B cell (primary cell): ENCODE results near the gene TANC1. TPM values are rescaled to one million over a fixed set of nuclear protein-coding genes. Genes with fewer than 3 reads are reported as not detected.

Source experiments
- ATAC-seq: fragments of 200-7000 bp; cut with Tn5 transposase; one replicate; pipeline ENCODE4 v1.10.0; 2021; ENCODE audit warnings: low read depth, mild to moderate bottlenecking, moderate number of reproducible peaks, moderate library complexity
- CTCF ChIA-PET: fragments of 350-600 bp; sonication (Branson Sonifier 250); formaldehyde crosslinking; loops from one replicate; lab custom pipeline; 2021; ENCODE audit warnings: antibody characterized with exemption, inconsistent platforms; lab: Charles Lee
- POLR2A ChIA-PET: fragments of 350-600 bp; sonication (Branson Sonifier 250); formaldehyde crosslinking; loops from one replicate; lab custom pipeline; 2021; ENCODE audit warnings: antibody characterized with exemption; lab: Charles Lee
- DNase-seq: peaks from one replicate; pipeline ENCODE4 v3.0.0; 2013
- H2AFZ ChIP-seq: 2 replicates; pipeline ENCODE4 v1.6.1; 2012; ENCODE audit warnings: mild to moderate bottlenecking, low read depth, low read length; ENCODE audit not compliant: insufficient read depth, poor library complexity, severe bottlenecking
- H3K27ac ChIP-seq, 2 donors: 1 replicate in 1 of 2; 2 replicates in 1 of 2; pipeline ENCODE4 v1.5.1; 2012 to 2013; ENCODE audit warnings: low read length in 2 of 2, mild to moderate bottlenecking in 2 of 2, moderate library complexity in 1 of 2
- H3K27me3 ChIP-seq, 4 experiments: fragments of 200-600 bp in 1 of 4; sonication (generic) in 1 of 4; replicated peaks in 1 of 4; 1 replicate in 2 of 4; 2 replicates in 2 of 4; pipeline versions ENCODE4 v1.6.1 to v1.7.0; 2013 to 2016; ENCODE audit warnings: low read length in 3 of 4, mild to moderate bottlenecking in 2 of 4, mixed read lengths in 1 of 4, moderate library complexity in 1 of 4; ENCODE audit not compliant: insufficient read depth in 4 of 4, control insufficient read depth in 3 of 4; ENCODE audit errors: control extremely low read depth in 1 of 4
- H3K36me3 ChIP-seq, 2 experiments: replicated peaks in 1 of 2; 1 replicate in 1 of 2; 2 replicates in 1 of 2; pipeline versions ENCODE4 v1.6.1 to v1.7.1; 2013; ENCODE audit warnings: low read length in 1 of 2; ENCODE audit not compliant: insufficient read depth in 2 of 2, control insufficient read depth in 1 of 2; ENCODE audit errors: control extremely low read depth in 1 of 2, extremely low read depth in 1 of 2
- H3K4me1 ChIP-seq, 2 donors: fragments of 200-600 bp in 1 of 2; sonication (generic) in 1 of 2; 1 replicate in 1 of 2; 2 replicates in 1 of 2; pipeline versions ENCODE4 v1.5.1 to v1.6.1; 2013 to 2017; ENCODE audit warnings: low read length in 2 of 2; ENCODE audit not compliant: control insufficient read depth in 2 of 2, insufficient read depth in 2 of 2
- H3K4me2 ChIP-seq: replicated peaks from 2 replicates; pipeline ENCODE3; 2012; ENCODE audit warnings: mild to moderate bottlenecking, low read depth, low read length; ENCODE audit not compliant: poor library complexity, severe bottlenecking
- H3K4me3 ChIP-seq, 5 experiments: fragments of 200-600 bp in 1 of 5; sonication (generic) in 1 of 5; 1 replicate in 3 of 5; 2 replicates in 2 of 5; pipeline versions ENCODE4 v1.5.1 to v1.7.0; 2011 to 2016; ENCODE audit warnings: low read length in 4 of 5, mild to moderate bottlenecking in 4 of 5, low read depth in 2 of 5, control low read depth in 1 of 5, moderate library complexity in 1 of 5; ENCODE audit not compliant: insufficient read depth in 1 of 5; ENCODE audit errors: control extremely low read depth in 1 of 5, extremely low read depth in 1 of 5
- H3K79me2 ChIP-seq: fragments of 200-600 bp; sonication (generic); one replicate; pipeline ENCODE4 v1.6.0; 2016; ENCODE audit warnings: low read length; ENCODE audit not compliant: control insufficient read depth, insufficient read depth
- H3K9ac ChIP-seq: fragments of 200-600 bp; sonication (generic); 2 replicates; pipeline ENCODE4 v1.6.1; 2017; ENCODE audit warnings: mild to moderate bottlenecking, low read length, moderate library complexity
- H3K9me3 ChIP-seq, 3 donors: one replicate each; pipeline versions ENCODE4 v1.6.1 to v1.7.1; 2013; ENCODE audit warnings: low read length in 2 of 3; ENCODE audit not compliant: control insufficient read depth in 2 of 3, insufficient read depth in 1 of 3; ENCODE audit errors: control extremely low read depth in 1 of 3
- H4K20me1 ChIP-seq: 2 replicates; pipeline ENCODE4 v1.6.0; 2012; ENCODE audit warnings: mild to moderate bottlenecking, low read length; ENCODE audit not compliant: insufficient read depth, control insufficient read depth, poor library complexity, severe bottlenecking
- H3K27ac Mint-ChIP-seq: one replicate; pipeline ENCODE4 v1.8.0; 2021; ENCODE audit warnings: mixed read lengths
- H3K27me3 Mint-ChIP-seq: one replicate; pipeline ENCODE4 v1.8.0; 2021; ENCODE audit warnings: mixed read lengths
- H3K4me1 Mint-ChIP-seq: one replicate; pipeline ENCODE4 v1.8.0; 2021; ENCODE audit warnings: mixed read lengths
- H3K4me3 Mint-ChIP-seq: one replicate; pipeline ENCODE4 v1.8.0; 2021; ENCODE audit warnings: mixed read lengths
- H3K9me3 Mint-ChIP-seq: one replicate; pipeline ENCODE4 v1.8.0; 2022; ENCODE audit warnings: mixed read lengths; ENCODE audit not compliant: insufficient read depth
- CTCF ChIP-seq: fragments of 200-600 bp; IDR thresholded peaks from one replicate; pipeline ENCODE4 v1.8.0; 2022; ENCODE audit warnings: antibody characterized with exemption, mild to moderate bottlenecking
- EZH2 ChIP-seq: IDR thresholded peaks from 2 replicates; pipeline ENCODE4 v1.6.1; 2012; ENCODE audit warnings: borderline replicate concordance, low read depth, mild to moderate bottlenecking, moderate library complexity, low read length; ENCODE audit not compliant: insufficient read depth, poor library complexity, severe bottlenecking
- WGBS: methylation state at CpG from one replicate; pipeline ENCODE4 v1.1.5; 2013; ENCODE audit warnings: missing lambda C conversion rate; ENCODE audit not compliant: insufficient coverage; 5-methylcytosine and 5-hydroxymethylcytosine counted together
- intact Hi-C: fragments of 100-400 bp; cut with micrococcal nuclease; formaldehyde crosslinking; loops from one replicate; pipeline ENCODE4 v1.10.0; 2022
- polyA plus RNA-seq: library from polyadenylated mRNA; depleted of rRNA; stranded (reverse); fragments of >200 nt; gene quantifications from 2 replicates; pipeline ENCODE4 v1.2.3, GENCODE V29; 2012
- total RNA-seq, 2 donors: library from RNA; stranded (reverse); fragments of 120-200 nt in 1 of 2; gene quantifications; 1 replicate in 1 of 2; 2 replicates in 1 of 2; pipeline versions ENCODE4 v1.2.3 to v1.2.4, GENCODE V29; 2013 to 2022

TANC1 gene
- total and polyA plus RNA-seq, 2 donors (not counting 1 experiment from before 2014, with no cell fraction given), result 0.13 TPM; not detected in 1

DNA sequence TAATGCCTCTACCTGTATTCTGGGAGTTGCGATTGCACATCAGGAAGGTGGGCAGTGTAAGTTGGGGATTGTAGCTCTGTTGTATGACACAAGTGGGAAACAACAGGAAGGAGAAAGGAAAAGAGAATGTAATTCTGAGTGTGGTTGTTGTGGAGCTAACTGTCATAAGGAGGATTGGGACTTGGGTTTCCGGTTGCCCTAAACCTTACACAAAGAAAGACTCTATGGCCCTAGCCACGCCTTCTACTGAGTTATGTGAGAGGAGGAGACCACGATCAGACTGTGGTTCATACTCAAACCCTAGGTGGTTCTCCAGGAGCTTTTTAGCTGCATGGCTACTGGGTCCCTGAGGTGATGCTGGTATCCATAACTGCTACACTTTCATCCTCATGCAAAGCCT, 86.5 kb downstream of the TANC1 start:
- TF ChIP-seq CTCF (no peak), EZH2 (no peak)
- ChIA-PET POLR2A (no interaction called here), CTCF (no interaction called here)

GRCh38 chr2:159060518-159060917, 92.1 kb downstream of the TANC1 start:
- no peak overlapping the region for H3K9ac ChIP-seq
- Mint-ChIP-seq H3K4me1 (peaks cover 2% of the 10 kb centered on the region), H3K27ac (no peak overlapping the region), H3K4me3 (no peak overlapping the region), H3K9me3 (no peaks in the 10 kb centered on the region), H3K27me3 (no peaks in the 10 kb centered on the region)
- TF ChIP-seq EZH2 (no peak), CTCF (no peak)
- H3K4me1 ChIP-seq, result no peaks in the 10 kb centered on the region
- ChIA-PET POLR2A (no interaction called here), CTCF (no interaction called here)
- no peak overlapping the region for H3K4me2 ChIP-seq
- no peak overlapping the region for H3K4me3 ChIP-seq
- no peak for ATAC-seq
- H3K79me2 ChIP-seq, result no peaks in the 10 kb centered on the region
- no peak overlapping the region for H3K27ac ChIP-seq
- DNase-seq, result no peak
- no peaks in the 10 kb centered on the region for H3K27me3 ChIP-seq
- WGBS, result 86% methylated on average over 1 of the region's 3 CpGs
- H3K36me3 ChIP-seq, result no peaks in the 10 kb centered on the region
- no peaks in the 10 kb centered on the region for H3K9me3 ChIP-seq
- H4K20me1 ChIP-seq, result no peaks in the 10 kb centered on the region
- intact Hi-C loops, result no loop called here
- H2AFZ ChIP-seq, result no peak overlapping the region

More for the DNA sequence above, 86.5 kb downstream of the TANC1 start:
- no CpG with 5 or more reads among the region's 4 CpGs for WGBS
- H3K27ac ChIP-seq, result no peak overlapping the region
- ATAC-seq (no peak), DNase-seq (no peak)
- H3K4me3 ChIP-seq, result no peak overlapping the region
- H3K27me3 ChIP-seq, result no peaks in the 10 kb centered on the region
- H2AFZ ChIP-seq, result no peak overlapping the region
- no peak overlapping the region for H3K4me3 Mint-ChIP-seq
- H3K9ac ChIP-seq, result no peak overlapping the region
- no peaks in the 10 kb centered on the region for H3K4me1 ChIP-seq
- H3K27ac Mint-ChIP-seq, result no peak overlapping the region
- no peaks in the 10 kb centered on the region for H3K9me3 Mint-ChIP-seq
- no peak overlapping the region for H3K4me2 ChIP-seq
- no peaks in the 10 kb centered on the region for H3K79me2 ChIP-seq
- H3K9me3 ChIP-seq, result no peaks in the 10 kb centered on the region
- no peaks in the 10 kb centered on the region for H3K36me3 ChIP-seq
- intact Hi-C loops, result no loop called here
- peaks cover 3% of the 10 kb centered on the region for H3K27me3 Mint-ChIP-seq
- no peaks in the 10 kb centered on the region for H3K4me1 Mint-ChIP-seq
- H4K20me1 ChIP-seq, result no peaks in the 10 kb centered on the region
